Sigmoid colon (tissue), 4 donors: Measurements from ENCODE around the gene KREMEN1.

Experiments used
- EP300 ChIP-seq, 4 donors: sonication (generic); formaldehyde crosslinking; IDR thresholded peaks; one replicate each; pipeline ENCODE4 v1.6.1; 2017; ENCODE audit warnings: antibody characterized with exemption in 4 of 4
- POLR2A ChIP-seq, 2 donors: fragments of 450-650 bp; IDR thresholded peaks; one replicate each; pipeline ENCODE4 v1.6.1; 2016; ENCODE audit warnings: antibody characterized with exemption in 2 of 2, mild to moderate bottlenecking in 2 of 2, moderate library complexity in 2 of 2
- POLR2AphosphoS5 ChIP-seq, 4 donors: sonication (generic); formaldehyde crosslinking; IDR thresholded peaks; one replicate each; pipeline ENCODE4 v1.6.1; 2017; ENCODE audit warnings: antibody characterized with exemption in 4 of 4
- TF ChIP-seq, protein P1 (sequence below), 4 experiments: fragments of 450-650 bp in 3 of 4; fragments of 200-600 bp in 1 of 4; IDR thresholded peaks; one replicate each; pipeline ENCODE4 v1.5.1; 2016 to 2019; ENCODE audit warnings: antibody characterized with exemption in 4 of 4, mild to moderate bottlenecking in 3 of 4, moderate library complexity in 2 of 4

DNA sequence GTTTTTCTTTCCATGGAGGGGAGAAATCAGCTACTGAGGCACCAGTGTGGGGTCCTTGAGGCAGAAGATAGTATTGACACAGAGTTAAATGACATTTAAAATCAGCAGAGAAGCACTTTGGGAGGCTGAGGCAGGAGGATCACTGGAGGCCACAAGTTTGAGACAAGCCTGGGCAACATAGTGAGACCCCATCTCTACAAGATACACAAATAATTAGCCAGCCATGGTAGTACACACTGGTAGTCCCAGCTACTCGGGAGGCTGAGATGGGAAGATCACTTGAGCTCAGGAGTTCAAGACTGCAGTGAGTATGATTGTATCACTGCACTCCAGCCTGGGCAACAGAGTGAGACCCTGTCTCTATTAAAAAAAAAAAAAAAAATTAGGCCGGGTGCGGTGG lies 38.1 kb downstream of the KREMEN1 start:
- TF ChIP-seq POLR2A (IDR thresholded peaks at IDR 0.05): no peak
- TF ChIP-seq, protein P1, sequence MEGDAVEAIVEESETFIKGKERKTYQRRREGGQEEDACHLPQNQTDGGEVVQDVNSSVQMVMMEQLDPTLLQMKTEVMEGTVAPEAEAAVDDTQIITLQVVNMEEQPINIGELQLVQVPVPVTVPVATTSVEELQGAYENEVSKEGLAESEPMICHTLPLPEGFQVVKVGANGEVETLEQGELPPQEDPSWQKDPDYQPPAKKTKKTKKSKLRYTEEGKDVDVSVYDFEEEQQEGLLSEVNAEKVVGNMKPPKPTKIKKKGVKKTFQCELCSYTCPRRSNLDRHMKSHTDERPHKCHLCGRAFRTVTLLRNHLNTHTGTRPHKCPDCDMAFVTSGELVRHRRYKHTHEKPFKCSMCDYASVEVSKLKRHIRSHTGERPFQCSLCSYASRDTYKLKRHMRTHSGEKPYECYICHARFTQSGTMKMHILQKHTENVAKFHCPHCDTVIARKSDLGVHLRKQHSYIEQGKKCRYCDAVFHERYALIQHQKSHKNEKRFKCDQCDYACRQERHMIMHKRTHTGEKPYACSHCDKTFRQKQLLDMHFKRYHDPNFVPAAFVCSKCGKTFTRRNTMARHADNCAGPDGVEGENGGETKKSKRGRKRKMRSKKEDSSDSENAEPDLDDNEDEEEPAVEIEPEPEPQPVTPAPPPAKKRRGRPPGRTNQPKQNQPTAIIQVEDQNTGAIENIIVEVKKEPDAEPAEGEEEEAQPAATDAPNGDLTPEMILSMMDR (IDR thresholded peaks at IDR 0.05): no peak
- no peak for TF ChIP-seq EP300 (IDR thresholded peaks at IDR 0.05)
- TF ChIP-seq POLR2AphosphoS5 (IDR thresholded peaks at IDR 0.05): no peak
